ENCODE measurements around the gene AGPAT4.

AGPAT4 gene

DNA sequence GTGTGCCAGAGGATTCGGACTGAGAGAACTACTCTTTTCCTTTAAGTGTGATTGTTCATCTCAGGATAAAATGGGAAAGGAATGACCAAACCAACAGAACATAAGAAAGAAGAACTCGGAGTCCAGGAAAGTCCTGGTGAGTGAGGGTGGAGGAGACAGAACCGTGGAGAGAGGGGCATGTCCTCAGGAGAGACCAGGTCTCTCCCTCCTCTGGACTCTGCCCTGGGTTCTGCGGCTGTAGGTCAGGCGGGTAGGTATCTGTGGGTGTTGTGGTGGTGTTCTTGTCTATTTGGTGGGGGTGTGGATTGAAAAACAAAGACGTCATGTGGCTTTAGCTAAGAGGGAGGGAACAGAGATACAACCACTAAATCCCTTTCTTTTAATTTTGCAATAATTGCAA lies 29.1 kb upstream of the AGPAT4 start:
- Histone ChIP-seq H3K9me3 (no peaks in the 10 kb centered on the region), H3K27me3 (ENCODE audit: low read depth) (no peaks in the 10 kb centered on the region), H3K4me3 (no peak overlapping the region), H3K4me1 (no peaks in the 10 kb centered on the region), H3K36me3 (replicated peaks) (no peaks in the 10 kb centered on the region)
- DNase-seq (ENCODE audit: low spot score in 2 of 2): no peak
- in situ Hi-C loops (cut with MboI; ENCODE audit: low sequenced_read_pairs): no loop called here

DNA sequence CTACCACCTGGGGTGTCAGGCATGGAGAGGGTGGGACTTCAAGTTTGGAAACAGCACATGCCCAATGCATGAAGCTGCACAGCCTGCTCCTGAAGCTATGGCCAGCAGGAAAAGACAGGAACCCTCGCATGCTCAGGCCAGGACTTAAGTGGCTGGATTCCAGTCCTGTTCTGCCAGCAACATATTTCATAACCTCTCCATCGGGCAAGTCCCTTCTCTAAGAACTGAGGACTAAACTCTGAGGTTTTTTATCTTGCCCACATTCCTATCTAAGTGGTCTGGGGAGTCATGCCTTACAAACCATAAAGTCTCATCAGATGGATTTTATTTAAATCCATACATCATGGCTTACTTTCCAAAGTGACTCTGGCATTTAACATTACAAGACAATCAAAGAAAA lies 27.5 kb upstream of the AGPAT4 start:
- no peak overlapping the region for H3K4me3 ChIP-seq
- DNase-seq (ENCODE audit: low spot score in 2 of 2): no peak
- H3K4me1 ChIP-seq: no peaks in the 10 kb centered on the region
- no peaks in the 10 kb centered on the region for H3K9me3 ChIP-seq
- in situ Hi-C loops (cut with MboI; ENCODE audit: low sequenced_read_pairs): no loop called here
- no peaks in the 10 kb centered on the region for H3K36me3 ChIP-seq (replicated peaks)
- no peaks in the 10 kb centered on the region for H3K27me3 ChIP-seq (ENCODE audit: low read depth)

DNA sequence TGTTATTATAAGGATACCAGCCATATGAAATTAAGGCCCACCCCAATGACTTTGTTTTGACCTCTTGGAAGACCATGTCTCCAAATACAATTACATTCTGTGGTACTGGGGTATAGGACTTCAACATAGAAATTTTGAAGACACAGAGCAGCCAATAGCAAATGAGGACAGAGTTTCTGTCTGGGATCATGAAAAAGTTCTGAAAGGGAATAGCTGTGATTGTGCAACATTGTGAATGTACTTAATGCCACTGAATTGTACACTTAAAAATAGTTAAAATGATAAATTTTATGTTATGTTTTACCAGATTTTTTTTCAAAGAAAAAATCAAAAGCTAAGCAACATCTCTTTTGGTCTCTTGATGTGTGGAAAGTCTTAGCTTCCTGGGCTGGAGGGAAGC lies 27.0 kb upstream of the AGPAT4 start:
- Histone ChIP-seq H3K9me3 (peaks cover 2% of the 10 kb centered on the region; the same call in 1 of the 2 replicates), H3K27me3 (ENCODE audit: low read depth) (no peaks in the 10 kb centered on the region), H3K4me1 (no peaks in the 10 kb centered on the region), H3K36me3 (replicated peaks) (no peaks in the 10 kb centered on the region), H3K4me3 (no peak overlapping the region)
- DNase-seq (ENCODE audit: low spot score in 2 of 2): no peak
- in situ Hi-C loops (cut with MboI; ENCODE audit: low sequenced_read_pairs): no loop called here

DNA sequence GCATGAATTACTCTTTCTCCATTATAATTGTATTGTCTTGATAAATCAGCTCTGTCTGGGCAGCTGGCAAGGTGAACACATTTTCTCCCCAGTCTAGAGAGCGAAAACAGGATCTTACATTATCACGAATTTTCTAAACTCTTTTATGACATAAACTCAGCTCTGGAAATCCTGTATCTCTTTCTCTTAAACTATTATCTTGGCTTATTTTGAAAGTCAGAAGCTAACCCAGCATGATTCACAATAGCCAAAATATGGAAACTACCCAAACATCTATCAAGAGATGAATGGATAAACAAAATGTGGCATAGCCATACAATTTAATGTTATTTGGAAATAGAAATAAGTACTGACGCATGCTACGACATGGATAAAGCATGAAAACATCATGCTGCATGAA lies 25.9 kb upstream of the AGPAT4 start:
- in situ Hi-C loops (cut with MboI; ENCODE audit: low sequenced_read_pairs): no loop called here
- H3K36me3 ChIP-seq (replicated peaks): no peaks in the 10 kb centered on the region
- no peaks in the 10 kb centered on the region for H3K27me3 ChIP-seq (ENCODE audit: low read depth)
- H3K9me3 ChIP-seq: peaks cover 3% of the 10 kb centered on the region; the same call in 1 of the 2 replicates
- no peak overlapping the region for H3K4me3 ChIP-seq
- DNase-seq (ENCODE audit: low spot score in 2 of 2): no peak
- H3K4me1 ChIP-seq: no peaks in the 10 kb centered on the region

DNA sequence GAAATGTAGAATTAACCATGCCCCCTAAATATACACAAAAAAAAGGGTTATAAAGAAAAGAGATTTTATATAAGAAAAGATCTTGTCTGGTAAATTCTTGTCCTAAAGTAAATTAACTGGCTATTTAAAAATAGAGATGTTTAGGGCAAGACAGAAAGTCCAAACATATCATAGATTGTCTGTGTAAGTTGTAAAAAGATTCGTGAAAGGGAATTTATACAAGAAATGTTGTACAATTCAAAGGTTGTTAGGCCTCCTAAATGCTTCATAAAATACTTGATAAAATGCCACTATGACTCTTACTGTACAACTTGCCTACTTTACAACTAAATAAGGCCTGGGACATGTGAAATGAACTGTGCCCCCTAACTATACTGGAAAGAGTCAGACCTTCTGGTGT lies 21.9 kb upstream of the AGPAT4 start:
- DNase-seq (ENCODE audit: low spot score in 2 of 2): no peak

DNA sequence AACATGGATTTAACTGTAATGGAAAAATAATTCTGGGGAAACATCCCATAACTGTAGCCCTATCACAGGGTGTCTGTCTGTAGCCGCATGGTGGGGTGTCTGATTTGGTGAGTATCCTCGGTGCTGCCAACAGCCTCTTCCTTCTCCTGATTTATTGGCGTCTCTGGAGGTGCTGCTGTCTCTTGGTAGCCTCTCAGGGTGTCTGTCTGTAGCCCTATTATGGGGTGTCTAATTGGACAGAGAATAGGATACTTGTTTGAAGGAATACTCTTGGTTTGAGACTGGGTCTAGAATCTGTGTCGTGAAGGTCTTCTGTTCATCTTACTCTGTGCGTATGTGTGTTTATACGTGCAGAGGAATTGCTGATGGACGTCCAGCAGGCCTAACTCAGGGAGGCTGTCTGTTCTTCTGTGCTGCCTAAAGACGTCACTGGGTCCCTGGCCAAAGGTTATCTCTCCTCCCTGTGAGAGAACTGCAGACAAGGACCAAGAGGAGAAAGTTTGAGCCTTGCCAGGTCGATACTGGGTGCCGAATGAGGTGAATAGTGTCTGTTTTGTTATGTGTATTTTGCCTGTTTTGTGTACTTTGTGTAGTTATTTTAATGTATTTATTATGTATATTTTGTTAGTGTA lies 18.9 kb upstream of the AGPAT4 start:
- no peaks in the 10 kb centered on the region for H3K36me3 ChIP-seq (replicated peaks)
- H3K4me1 ChIP-seq: no peaks in the 10 kb centered on the region; the same call in 1 of the 2 replicates
- in situ Hi-C loops (cut with MboI; ENCODE audit: low sequenced_read_pairs): no loop called here
- DNase-seq (ENCODE audit: low spot score in 2 of 2): no peak
- H3K27me3 ChIP-seq (ENCODE audit: low read depth): no peaks in the 10 kb centered on the region
- H3K9me3 ChIP-seq: peaks cover 3% of the 10 kb centered on the region; the same call in 1 of the 2 replicates
- H3K4me3 ChIP-seq: no peak overlapping the region

More for the DNA sequence above, 21.9 kb upstream of the AGPAT4 start:
- no peaks in the 10 kb centered on the region; the same call in 1 of the 2 replicates for H3K4me1 ChIP-seq
- peaks cover 3% of the 10 kb centered on the region; the same call in 1 of the 2 replicates for H3K9me3 ChIP-seq
- no peaks in the 10 kb centered on the region for H3K27me3 ChIP-seq (ENCODE audit: low read depth)
- H3K36me3 ChIP-seq (replicated peaks): no peaks in the 10 kb centered on the region
- H3K4me3 ChIP-seq: no peak overlapping the region
- in situ Hi-C loops (cut with MboI; ENCODE audit: low sequenced_read_pairs): no loop called here

DNA sequence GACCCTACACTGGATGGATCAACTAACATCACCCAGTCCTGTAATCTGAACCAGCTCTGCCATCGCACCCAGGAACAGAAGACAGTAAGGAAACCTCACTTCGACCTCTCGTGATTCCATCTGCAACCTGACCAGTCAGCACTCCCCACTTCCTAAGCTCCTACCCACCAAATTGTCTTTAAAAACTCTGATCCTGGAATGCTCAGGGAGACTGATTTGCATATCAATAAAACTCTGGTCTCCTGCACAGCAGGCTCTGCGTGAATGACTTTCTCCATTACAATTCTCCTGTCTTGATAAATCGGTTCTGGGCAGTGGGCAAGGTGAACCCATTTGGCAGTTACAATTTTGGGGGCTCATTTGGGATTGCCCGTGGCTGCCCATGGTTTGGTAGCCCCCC lies 18.3 kb upstream of the AGPAT4 start:
- in situ Hi-C loops (cut with MboI; ENCODE audit: low sequenced_read_pairs): no loop called here
- H3K36me3 ChIP-seq (replicated peaks): no peaks in the 10 kb centered on the region
- no peaks in the 10 kb centered on the region; the same call in 1 of the 2 replicates for H3K4me1 ChIP-seq
- H3K9me3 ChIP-seq: peaks cover 3% of the 10 kb centered on the region; the same call in 1 of the 2 replicates
- no peak overlapping the region for H3K4me3 ChIP-seq
- peak; percentile 18 to 58 for DNase-seq (ENCODE audit: low spot score in 2 of 2)
- H3K27me3 ChIP-seq (ENCODE audit: low read depth): no peaks in the 10 kb centered on the region

DNA sequence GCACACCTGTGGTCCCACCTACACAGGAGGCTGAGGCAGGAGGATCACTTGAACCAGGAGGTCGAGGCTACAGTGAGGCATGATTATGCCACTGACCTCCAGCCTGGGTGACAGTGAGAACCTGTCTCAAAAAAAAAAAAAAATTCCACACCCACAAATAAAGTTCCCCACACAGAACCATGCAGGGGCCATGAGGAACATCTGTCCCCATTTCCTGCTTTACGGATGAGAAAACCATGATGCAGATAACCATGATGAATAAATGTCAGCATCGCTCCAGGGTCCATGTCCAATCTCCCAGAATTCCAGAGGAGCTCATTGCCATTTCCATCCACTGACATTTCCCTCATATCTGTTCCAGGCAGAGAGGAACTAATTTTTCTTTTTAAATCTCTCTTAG lies 16.9 kb upstream of the AGPAT4 start:
- Histone ChIP-seq H3K4me1 (no peaks in the 10 kb centered on the region; the same call in 1 of the 2 replicates), H3K27me3 (ENCODE audit: low read depth) (no peaks in the 10 kb centered on the region), H3K36me3 (replicated peaks) (no peaks in the 10 kb centered on the region), H3K9me3 (no peaks in the 10 kb centered on the region; the same call in 1 of the 2 replicates), H3K4me3 (no peak overlapping the region)
- in situ Hi-C loops (cut with MboI; ENCODE audit: low sequenced_read_pairs): no loop called here
- no peak for DNase-seq (ENCODE audit: low spot score in 2 of 2)

DNA sequence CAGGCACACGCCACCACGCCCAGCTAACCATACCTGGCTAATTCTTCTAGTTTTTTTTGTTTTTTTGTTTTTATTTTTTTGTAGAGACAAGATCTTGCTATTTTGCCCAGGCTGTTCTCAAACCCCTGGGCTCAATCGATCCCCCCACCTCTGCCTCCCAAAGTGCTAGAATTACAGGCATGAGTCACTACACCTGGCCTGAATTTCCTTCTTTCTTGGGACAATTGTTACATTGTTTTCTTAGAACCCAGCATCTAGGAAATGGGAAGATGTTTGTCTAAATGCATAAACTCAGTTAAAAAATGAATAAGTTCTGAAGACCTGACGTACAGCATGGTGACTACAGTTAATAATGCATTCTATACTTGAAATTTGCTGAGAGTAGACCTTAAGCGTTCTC lies 10.8 kb upstream of the AGPAT4 start:
- H3K36me3 ChIP-seq (replicated peaks): no peaks in the 10 kb centered on the region
- peaks cover 3% of the 10 kb centered on the region; the same call in 1 of the 2 replicates for H3K27me3 ChIP-seq (ENCODE audit: low read depth)
- no peaks in the 10 kb centered on the region for H3K4me1 ChIP-seq
- no peaks in the 10 kb centered on the region for H3K9me3 ChIP-seq
- no peak for DNase-seq (ENCODE audit: low spot score in 2 of 2)
- in situ Hi-C loops (cut with MboI; ENCODE audit: low sequenced_read_pairs): no loop called here
- H3K4me3 ChIP-seq: no peak overlapping the region

DNA sequence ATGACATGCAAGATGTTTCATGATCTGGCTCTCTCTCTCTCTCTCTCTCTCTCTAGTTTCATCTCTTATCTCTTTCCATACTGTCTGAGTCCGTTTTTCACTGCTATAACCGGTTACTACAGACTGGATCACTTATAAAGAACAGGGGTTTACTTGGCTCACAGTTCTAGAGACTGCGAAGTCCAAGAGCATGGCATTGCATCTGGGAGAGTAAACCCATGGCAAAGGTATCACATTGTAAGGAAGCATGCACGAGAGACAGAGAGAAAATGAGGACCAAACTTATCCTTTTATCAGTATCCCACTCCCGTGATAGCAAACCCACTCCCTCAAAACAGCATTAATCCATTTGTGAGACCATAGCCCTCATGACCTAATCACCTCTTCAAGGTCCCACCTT lies 7.2 kb upstream of the AGPAT4 start:
- in situ Hi-C loops (cut with MboI; ENCODE audit: low sequenced_read_pairs): no loop called here
- no peak for DNase-seq (ENCODE audit: low spot score in 2 of 2)
- peaks cover 3% of the 10 kb centered on the region; the same call in 1 of the 2 replicates for H3K27me3 ChIP-seq (ENCODE audit: low read depth)
- no peaks in the 10 kb centered on the region for H3K9me3 ChIP-seq
- H3K4me3 ChIP-seq: no peak overlapping the region
- no peaks in the 10 kb centered on the region for H3K4me1 ChIP-seq
- no peaks in the 10 kb centered on the region for H3K36me3 ChIP-seq (replicated peaks)

DNA sequence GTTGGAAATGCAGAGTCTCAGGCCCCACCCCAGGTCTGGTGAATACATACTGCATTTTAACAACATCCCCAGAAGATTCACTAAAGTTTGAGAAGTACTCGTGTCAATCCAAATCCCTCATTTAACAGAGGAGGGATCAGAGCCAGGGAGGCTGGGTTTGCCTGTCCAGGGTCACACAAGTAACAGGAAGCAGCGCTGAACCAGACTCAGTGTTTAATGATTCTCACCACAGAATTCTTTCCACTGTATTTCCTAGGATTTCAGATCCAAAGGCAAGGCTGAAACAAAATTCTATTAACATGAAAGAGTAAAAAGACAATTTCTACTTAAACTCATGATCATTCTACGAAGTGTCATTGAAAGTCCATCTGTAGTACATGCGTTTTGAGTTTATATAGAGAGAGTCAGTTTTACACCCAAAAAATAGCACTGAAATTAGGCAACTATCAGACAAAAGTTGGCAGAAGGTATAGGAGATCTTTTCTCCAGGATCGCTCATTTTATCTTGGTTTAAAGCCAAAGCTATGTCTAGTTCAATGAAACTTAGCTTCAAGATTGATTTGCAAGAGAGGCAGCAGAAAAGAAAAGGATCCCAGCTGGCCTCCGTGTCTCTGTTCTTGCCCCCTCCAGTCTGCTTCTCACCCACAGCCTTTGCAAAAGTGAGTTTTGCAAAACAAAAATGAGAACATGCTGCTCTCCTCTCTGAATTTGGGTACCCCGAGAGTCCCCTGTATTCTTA lies 6.0 kb upstream of the AGPAT4 start:
- DNase-seq (ENCODE audit: low spot score in 2 of 2): no peak
- in situ Hi-C loops (cut with MboI; ENCODE audit: low sequenced_read_pairs): no loop called here
- H3K36me3 ChIP-seq (replicated peaks): no peaks in the 10 kb centered on the region
- no peaks in the 10 kb centered on the region for H3K4me1 ChIP-seq
- H3K9me3 ChIP-seq: no peaks in the 10 kb centered on the region
- no peak overlapping the region for H3K4me3 ChIP-seq
- peaks cover 3% of the 10 kb centered on the region; the same call in 1 of the 2 replicates for H3K27me3 ChIP-seq (ENCODE audit: low read depth)

DNA sequence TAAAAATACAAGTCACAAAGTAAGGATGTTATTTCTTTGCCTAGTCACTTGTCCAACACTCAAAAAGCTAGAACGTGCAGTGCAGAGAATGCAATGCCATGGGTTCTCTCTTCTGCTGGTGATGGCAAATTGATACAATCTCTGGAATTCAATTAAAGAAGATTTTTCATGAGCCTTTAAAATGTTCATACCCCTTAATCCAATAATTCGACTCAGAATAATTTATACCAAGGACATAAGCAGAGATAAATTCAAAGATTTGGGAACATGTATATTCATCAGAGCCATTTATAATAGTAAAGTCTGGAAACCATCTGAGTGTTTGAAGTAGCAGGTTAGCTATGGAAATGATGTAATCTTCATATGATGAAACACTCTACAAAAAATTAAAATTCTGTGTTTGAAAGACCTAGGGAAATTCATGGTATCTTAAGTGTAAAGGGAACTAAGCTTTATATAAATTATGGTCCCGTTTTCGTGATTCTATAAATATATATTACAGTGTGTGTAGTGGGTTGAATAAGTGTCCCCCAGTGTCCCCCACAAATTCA lies 2.8 kb upstream of the AGPAT4 start:
- Histone ChIP-seq H3K9me3 (no peaks in the 10 kb centered on the region), H3K36me3 (replicated peaks) (no peaks in the 10 kb centered on the region), H3K27me3 (ENCODE audit: low read depth) (0 out of 2 replicates have a peak, but pooled peaks cover 3% of the 10 kb centered on the region), H3K4me1 (peaks cover 6% of the 10 kb centered on the region; the same call in 1 of the 2 replicates), H3K4me3 (no peak overlapping the region)
- DNase-seq (ENCODE audit: low spot score in 2 of 2): no peak
- in situ Hi-C loops (cut with MboI; ENCODE audit: low sequenced_read_pairs): no loop called here

DNA sequence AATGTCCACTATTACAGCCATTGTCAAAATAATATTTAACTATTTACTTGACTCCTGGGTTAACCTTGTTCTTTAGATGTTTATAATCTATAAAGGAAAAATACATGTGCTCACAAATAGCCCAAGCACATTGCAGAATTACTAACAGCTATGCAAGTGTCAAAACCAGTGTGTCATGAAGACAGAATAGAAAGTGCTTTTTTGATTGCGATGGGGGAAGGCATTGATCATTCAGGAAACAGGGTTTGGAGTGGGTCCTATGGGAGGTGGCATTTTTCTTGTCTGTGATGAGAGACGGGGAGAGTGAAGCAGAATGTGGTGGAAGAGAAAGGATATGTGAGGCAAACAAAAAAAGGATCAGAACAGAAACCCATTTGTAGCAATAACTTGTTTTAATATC lies 1.0 kb upstream of the AGPAT4 start:
- no peak for DNase-seq (ENCODE audit: low spot score in 2 of 2)
- in situ Hi-C loops (cut with MboI; ENCODE audit: low sequenced_read_pairs): no loop called here
- Histone ChIP-seq H3K9me3 (no peaks in the 10 kb centered on the region), H3K27me3 (ENCODE audit: low read depth) (no peaks in the 10 kb centered on the region), H3K4me3 (no peak overlapping the region), H3K4me1 (peaks cover 6% of the 10 kb centered on the region; the same call in 1 of the 2 replicates), H3K36me3 (replicated peaks) (no peaks in the 10 kb centered on the region)

DNA sequence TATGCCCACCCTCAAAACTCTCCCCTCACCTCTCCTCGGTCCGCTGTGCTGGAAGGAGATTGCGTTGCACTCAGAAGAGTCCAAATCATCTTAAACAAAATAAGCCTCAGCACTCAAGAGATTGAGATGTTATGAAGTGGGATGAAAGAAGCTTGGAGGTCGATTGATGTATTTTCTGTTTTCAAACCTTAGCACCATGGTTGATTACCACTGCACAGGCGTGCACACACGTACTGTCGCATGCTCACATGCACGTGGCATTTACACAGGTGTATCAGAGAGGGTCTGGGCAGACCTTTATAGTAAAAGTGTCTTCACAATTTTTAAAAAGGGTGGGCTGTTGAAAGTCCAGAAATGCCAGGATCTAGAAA lies 612 bp upstream of the AGPAT4 start:
- no peak for DNase-seq (ENCODE audit: low spot score in 2 of 2)
- Histone ChIP-seq H3K9me3 (no peaks in the 10 kb centered on the region), H3K4me3 (peak overlapping the region; percentile 44), H3K4me1 (peaks cover 6% of the 10 kb centered on the region; the same call in 1 of the 2 replicates), H3K27me3 (ENCODE audit: low read depth) (no peaks in the 10 kb centered on the region), H3K36me3 (replicated peaks) (no peaks in the 10 kb centered on the region)
- in situ Hi-C loops (cut with MboI; ENCODE audit: low sequenced_read_pairs): no loop called here

Data from HAP-1 (cell line).